ENCODE measurements around the gene KATNB1.

GRCh38 chr16:57797526-57798266 is 62.1 kb downstream of the KATNB1 start:
- TF ChIP-seq CTCF (conservative IDR thresholded peaks at IDR 0.05; ENCODE audit: low read length), result no peak
- no peak for TF ChIP-seq EZH2phosphoT487 (IDR thresholded peaks at IDR 0.05; ENCODE audit: borderline replicate concordance, low read depth, low read length)

Measured in OCI-LY7 (cell line).